HG03108 (cell line): ENCODE data around the gene TYW1B.
A peak's percentile ranks its signal among the peaks of the same experiment; 100 is the strongest.
"Not testable (repeated sequence)": the region's sequence is repeated elsewhere in the genome, so short reads cannot be mapped to it uniquely, and the experiment has no call there.

Experiments used
- ATAC-seq: cut with Tn5 transposase; IDR thresholded peaks from one replicate; pipeline ENCODE4 v1.9.1; 2021; ENCODE audit warnings: moderate library complexity; ENCODE audit not compliant: unreplicated experiment

The TYW1B gene, protein sequence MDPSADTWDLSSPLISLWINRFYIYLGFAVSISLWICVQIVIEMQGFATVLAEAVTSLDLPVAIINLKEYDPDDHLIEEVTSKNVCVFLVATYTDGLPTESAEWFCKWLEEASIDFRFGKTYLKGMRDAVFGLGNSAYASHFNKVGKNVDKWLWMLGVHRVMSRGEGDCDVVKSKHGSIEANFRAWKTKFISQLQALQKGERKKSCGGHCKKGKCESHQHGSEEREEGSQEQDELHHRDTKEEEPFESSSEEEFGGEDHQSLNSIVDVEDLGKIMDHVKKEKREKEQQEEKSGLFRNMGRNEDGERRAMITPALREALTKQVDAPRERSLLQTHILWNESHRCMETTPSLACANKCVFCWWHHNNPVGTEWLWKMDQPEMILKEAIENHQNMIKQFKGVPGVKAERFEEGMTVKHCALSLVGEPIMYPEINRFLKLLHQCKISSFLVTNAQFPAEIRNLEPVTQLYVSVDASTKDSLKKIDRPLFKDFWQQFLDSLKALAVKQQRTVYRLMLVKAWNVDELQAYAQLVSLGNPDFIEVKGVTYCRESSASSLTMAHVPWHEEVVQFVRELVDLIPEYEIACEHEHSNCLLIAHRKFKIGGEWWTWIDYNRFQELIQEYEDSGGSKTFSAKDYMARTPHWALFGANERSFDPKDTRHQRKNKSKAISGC

GRCh38 chr7:72827839-72828591 is at the start of gene TYW1B:
Gene TYW1B (minus strand): TSS chr7:72828200. CDS start chr7:72828075, 125 bp downstream.
- ATAC-seq = peak; percentile 88

- ATAC-seq = not testable (repeated sequence)
Observed at GRCh38 chr7:72867591-72867990, 39.6 kb upstream of the TYW1B start.

GRCh38 chr7:72858846-72859400 is 30.9 kb upstream of the TYW1B start:
- ATAC-seq = not testable (repeated sequence)

GRCh38 chr7:72857925-72858324 is 29.9 kb upstream of the TYW1B start:
- not testable (repeated sequence) for ATAC-seq

- ATAC-seq = not testable (repeated sequence)
Observed at GRCh38 chr7:72855261-72855660, 27.3 kb upstream of the TYW1B start.

DNA sequence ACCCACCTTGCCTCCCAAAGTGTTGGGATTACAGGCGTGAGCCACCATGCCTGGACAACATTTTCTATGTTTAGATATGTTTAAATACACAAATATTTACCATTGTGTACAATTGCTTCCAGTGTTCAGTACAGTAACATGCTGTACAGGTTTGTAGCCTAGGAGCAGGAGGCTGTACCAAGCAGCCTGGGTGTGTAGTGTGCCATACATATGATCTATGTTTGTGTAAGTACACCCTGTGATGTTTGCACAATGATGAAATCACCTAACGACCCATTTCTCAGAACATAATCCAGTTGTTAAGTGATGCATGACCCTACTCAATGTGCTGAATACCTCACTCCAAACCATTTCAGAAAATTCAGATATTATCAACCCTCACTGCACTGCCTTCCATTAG is 24.9 kb upstream of the TYW1B start:
- ATAC-seq = not testable (repeated sequence)

DNA sequence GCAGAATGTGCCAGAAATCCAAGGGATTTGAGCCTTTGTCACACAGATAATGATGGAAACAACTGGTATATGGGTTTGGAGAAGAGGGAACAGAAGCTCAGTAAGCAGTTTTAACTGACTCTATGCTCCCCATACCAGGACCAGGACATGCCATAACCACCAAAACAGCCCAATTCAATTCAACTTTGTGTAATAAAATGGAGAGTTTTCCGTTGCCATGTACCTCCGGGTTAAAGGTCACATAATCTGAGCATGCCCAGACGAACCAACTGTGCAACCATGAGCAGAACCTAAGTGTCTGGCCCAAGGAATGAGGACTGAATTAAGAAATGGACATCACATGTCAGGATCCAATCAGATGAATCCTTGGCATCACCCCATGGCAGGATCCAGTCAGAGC is 22.7 kb upstream of the TYW1B start:
- ATAC-seq = not testable (repeated sequence)

DNA sequence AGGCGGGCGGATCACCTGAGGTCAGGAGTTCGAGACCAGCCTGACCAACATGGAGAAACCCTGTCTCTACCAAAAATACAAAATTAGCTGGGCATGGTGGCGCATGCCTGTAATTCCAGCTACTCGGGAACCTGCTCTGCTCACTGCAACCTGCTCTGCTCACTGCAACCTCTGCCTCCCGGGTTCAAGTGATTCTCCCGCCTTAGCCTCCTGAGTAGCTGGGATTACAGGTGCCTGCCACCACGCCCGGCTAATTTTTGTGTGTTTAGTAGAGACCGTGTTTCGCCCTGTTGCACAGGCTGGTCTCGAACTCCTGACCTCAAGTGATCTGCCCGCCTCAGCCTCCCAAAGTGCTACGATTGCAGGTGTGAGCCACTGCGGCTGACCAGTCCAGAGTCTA is 16.1 kb upstream of the TYW1B start:
- ATAC-seq = not testable (repeated sequence)

GRCh38 chr7:72843166-72843565 is 15.2 kb upstream of the TYW1B start:
- ATAC-seq = not testable (repeated sequence)

DNA sequence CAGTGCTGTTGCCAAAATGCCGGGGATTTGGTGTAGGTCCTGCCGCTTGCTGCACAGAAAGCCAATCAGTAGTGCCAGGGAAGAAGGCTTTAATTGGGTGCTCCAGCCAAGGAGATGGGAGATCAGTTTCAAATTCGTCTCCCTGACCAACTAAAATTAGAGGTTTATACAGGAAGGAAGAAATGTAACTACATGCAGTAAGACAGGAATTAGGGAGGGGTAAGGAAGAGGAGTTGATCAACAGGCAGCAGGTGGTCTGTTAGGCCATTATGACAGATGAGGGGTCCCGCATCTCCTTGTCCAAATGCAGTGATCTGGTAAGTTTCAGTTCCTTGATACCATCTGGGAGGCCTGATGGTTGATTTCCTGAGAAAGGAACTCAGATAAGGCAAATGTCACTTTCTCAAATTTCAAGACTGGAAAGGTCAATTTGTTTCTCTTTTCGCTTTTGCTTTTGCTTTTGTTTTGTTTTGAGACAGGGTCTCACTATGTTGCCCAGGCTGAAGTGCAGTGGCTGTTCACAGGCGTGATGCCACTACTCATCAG is 13.0 kb upstream of the TYW1B start:
- not testable (repeated sequence) for ATAC-seq

DNA sequence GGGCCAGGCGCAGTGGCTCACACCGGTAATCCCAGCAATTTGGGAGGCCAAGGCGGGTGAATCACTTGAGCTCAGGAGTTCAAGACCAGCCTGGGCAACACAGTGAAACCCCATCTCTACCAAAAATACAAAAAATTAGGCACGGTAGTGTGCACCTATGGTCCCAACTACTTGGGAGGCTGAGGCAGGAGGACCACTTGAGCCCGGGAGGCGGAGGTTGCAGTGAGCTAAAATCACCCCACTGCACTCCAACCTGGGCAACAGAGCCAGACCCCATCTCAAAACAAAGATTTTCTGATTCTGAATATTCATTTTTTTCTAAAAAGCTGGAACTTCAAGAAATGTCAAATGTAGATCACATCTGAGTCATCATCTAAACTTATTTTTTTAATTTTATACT is 10.3 kb upstream of the TYW1B start:
- not testable (repeated sequence) for ATAC-seq

GRCh38 chr7:72837291-72837690 is 9.3 kb upstream of the TYW1B start:
- ATAC-seq = not testable (repeated sequence)

- not testable (repeated sequence) for ATAC-seq
Observed at GRCh38 chr7:72830567-72830966, 2.6 kb upstream of the TYW1B start.

GRCh38 chr7:72829687-72830354 is 1.8 kb upstream of the TYW1B start:
- ATAC-seq = peak; percentile 22

- ATAC-seq = peak; percentile 44
Observed at GRCh38 chr7:72829291-72829686, 1.3 kb upstream of the TYW1B start.

- ATAC-seq = not testable (repeated sequence)
Observed at GRCh38 chr7:72823765-72824732, 4.0 kb downstream of the TYW1B start.

DNA sequence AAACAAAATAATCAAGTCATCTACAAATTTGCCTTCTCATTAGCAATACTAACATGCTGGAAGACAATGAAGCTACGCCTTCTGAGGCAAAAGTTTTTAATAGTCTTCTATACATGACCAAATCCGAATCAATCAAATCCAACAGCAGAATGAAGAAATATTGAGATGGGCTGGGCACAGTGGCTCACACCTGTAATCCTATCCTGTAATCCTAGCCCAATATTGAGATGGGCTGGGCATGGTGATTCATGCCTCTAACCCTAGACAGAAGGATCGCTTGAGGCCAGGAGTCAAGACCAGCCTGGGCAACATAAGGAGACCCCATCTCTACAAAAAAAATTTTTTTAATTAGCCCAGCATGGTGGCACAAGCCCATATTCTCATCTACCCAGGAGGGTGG is 5.5 kb downstream of the TYW1B start:
- ATAC-seq = not testable (repeated sequence)

DNA sequence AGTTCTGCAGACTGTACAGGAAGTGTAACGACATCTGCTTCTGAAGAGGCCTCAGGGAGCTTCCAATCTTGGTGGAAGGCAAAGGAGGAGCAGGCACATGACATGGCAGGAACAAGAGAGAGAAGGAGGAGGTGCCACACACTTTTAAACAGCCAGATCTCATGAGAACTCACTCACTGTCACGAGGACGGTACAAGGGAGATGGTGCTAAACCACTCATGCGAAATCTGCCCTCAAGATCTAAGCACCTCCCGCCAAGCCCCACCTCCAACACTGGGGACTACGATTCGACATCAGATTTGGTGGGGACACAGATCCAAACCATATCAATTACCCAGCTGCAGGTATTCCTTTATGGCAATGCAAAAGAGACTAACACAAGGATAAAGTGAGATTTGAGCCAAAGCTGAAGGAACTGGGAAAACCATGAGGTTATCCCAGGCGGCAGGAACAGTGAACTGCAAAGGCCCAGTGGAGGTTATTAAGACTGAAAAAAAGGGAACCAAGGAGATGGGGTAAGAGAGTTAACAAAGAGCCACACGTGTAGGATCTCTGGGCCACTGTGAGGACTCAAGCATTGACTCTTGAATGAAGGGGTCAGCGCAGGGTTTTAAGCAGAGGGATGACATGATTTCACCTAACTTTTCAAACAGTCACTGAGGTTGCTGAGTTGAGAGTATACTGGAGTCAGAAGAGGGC is 9.2 kb downstream of the TYW1B start:
- not testable (repeated sequence) for ATAC-seq
